GM12891 (cell line): ENCODE results near the gene GABBR2.

ENCODE experiments used
- POLR2A ChIP-seq: IDR thresholded peaks from 2 replicates; pipeline ENCODE4 v1.6.1; 2011; ENCODE audit warnings: low read depth, low read length, control low read depth
- POLR2AphosphoS5 ChIP-seq: IDR thresholded peaks from 2 replicates; pipeline ENCODE4 v1.6.1; 2011; ENCODE audit warnings: low read depth, low read length, control low read depth
- SPI1 ChIP-seq: IDR thresholded peaks from 2 replicates; pipeline ENCODE4 v1.6.1; 2011; ENCODE audit warnings: low read depth, low read length, control low read depth
- TAF1 ChIP-seq: IDR thresholded peaks from 2 replicates; pipeline ENCODE4 v1.6.1; 2011; ENCODE audit warnings: low read depth, low read length, control low read depth

- TF ChIP-seq SPI1 (no peak), POLR2AphosphoS5 (no peak), POLR2A (no peak), TAF1 (no peak)
These were observed 216.9 kb downstream of the GABBR2 start for GRCh38 chr9:98491828-98492227.
